GM18502 (cell line): Measurements from ENCODE around the gene PLAAT3.
"Not testable (repeated sequence)": the region's sequence is repeated elsewhere in the genome, so short reads cannot be mapped to it uniquely, and the experiment has no call there.

Source experiments
- ATAC-seq: cut with Tn5 transposase; IDR thresholded peaks from one replicate; pipeline ENCODE4 v1.9.1; 2021; ENCODE audit warnings: mild to moderate bottlenecking; ENCODE audit not compliant: unreplicated experiment, poor library complexity

Gene PLAAT3

GRCh38 chr11:63609971-63610580, 4.2 kb downstream of the PLAAT3 start:
- no peak for ATAC-seq

GRCh38 chr11:63609536-63609935, 4.7 kb downstream of the PLAAT3 start:
- ATAC-seq, result no peak

GRCh38 chr11:63608353-63609345, 5.6 kb downstream of the PLAAT3 start:
- ATAC-seq, result no peak

GRCh38 chr11:63603180-63603518, 11.1 kb downstream of the PLAAT3 start:
- no peak for ATAC-seq

- ATAC-seq, result not testable (repeated sequence)
Measured at GRCh38 chr11:63602290-63603179, 11.7 kb downstream of the PLAAT3 start.

GRCh38 chr11:63599211-63600122, 14.8 kb downstream of the PLAAT3 start:
- ATAC-seq, result no peak

GRCh38 chr11:63598556-63598955, 15.7 kb downstream of the PLAAT3 start:
- ATAC-seq, result no peak

- ATAC-seq, result no peak
Measured at GRCh38 chr11:63595296-63595695, 18.9 kb downstream of the PLAAT3 start.

GRCh38 chr11:63592975-63593395, 21.2 kb downstream of the PLAAT3 start:
- ATAC-seq, result no peak

- no peak for ATAC-seq
Measured at GRCh38 chr11:63590024-63590788, 24.0 kb downstream of the PLAAT3 start.

- ATAC-seq, result no peak
Measured at GRCh38 chr11:63589000-63589399, 25.2 kb downstream of the PLAAT3 start.

- ATAC-seq, result no peak
Measured at GRCh38 chr11:63586451-63587166, 27.6 kb downstream of the PLAAT3 start.

GRCh38 chr11:63583357-63583677, 30.9 kb downstream of the PLAAT3 start:
- no peak for ATAC-seq

- not testable (repeated sequence) for ATAC-seq
Measured at GRCh38 chr11:63581224-63581623, 33.0 kb downstream of the PLAAT3 start.

GRCh38 chr11:63578882-63579281, 35.4 kb downstream of the PLAAT3 start:
- ATAC-seq, result not testable (repeated sequence)

- no peak for ATAC-seq
Measured at GRCh38 chr11:63574856-63575602, 39.2 kb downstream of the PLAAT3 start.
